Measurements from ENCODE around the gene ORM2.

Gene ORM2

GRCh38 chr9:114371343-114371944 is 41.8 kb downstream of the ORM2 start:
- no peak for DNase-seq (ENCODE audit: low read depth)

DNA sequence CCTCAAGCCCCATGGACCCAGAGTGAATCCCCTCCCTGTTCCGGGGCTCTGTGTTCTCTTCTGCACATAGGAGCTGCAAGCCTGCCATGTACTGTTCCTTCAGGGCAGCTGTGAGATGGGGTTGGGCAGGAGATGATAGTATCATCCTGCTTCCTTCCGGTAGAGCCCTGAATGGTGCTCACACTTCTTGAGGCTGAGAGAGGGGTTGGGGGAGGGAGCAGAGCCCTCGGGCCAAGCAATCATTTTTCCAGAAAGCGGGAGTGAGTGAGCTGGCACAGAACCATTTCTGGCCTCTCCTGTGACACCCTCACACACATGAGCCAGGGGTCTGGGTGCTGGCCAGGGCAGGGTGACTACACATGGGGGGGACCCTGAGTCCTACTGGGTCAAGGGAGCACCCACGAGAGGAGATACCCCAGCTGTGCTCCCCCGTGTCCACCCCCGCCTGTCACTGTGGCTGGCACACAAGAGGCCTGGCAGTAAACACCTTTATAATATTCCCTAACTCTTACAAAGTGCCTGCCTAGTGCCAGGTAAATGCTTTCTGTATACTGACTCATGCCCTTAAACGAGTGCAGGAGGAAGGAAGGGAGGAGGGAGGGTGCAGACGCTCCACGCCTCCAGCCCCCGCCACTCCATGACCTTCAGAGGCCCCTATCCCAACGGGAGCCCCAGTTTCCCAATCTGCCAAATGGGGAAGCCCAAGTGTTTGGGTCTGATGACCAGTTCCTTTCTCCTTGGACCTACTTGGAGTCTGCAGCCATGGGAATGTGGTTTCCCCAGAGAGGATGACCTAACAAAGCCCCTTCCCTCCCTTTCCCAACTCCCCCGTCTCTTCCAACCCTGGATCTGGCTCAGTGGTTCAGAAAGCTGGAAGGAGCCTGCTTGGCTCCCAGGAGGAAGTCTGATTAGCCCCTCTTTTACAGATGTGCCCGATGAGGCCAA is 42.6 kb downstream of the ORM2 start:
- no peak for DNase-seq (ENCODE audit: low read depth)

DNA sequence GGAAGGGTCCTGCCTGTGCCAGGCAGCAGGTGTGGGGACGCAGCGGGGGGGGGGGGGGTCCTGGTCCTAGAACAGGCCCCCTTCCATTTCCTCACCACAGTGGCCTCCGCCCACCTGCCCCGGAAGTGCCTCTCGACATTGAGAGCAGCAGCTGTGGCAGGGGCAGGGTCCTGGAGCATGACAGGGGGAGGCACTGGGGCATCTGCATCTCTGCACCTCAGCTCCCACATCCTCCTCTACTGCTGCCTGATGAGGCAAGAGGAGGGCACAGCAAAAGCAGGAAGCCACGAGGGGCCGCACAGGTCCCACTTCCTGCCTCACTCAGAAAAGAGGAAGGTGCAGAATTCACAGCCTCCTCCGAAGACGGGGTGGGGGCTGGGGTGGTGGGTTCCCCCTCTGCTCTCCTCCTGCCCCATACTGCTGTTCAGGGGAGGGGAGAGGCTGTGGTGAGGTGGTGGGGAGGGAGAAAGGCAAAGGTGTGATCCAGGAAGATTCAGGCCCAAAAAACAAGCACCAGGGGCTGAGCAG is 43.3 kb downstream of the ORM2 start:
- DNase-seq (ENCODE audit: low read depth) = peak; percentile 59

- no peak for DNase-seq (ENCODE audit: low read depth)
Observed at GRCh38 chr9:114373960-114374730, 44.5 kb downstream of the ORM2 start.

GRCh38 chr9:114374936-114375335 is 45.3 kb downstream of the ORM2 start:
- DNase-seq (ENCODE audit: low read depth) = no peak

GRCh38 chr9:114375386-114376175 is 45.9 kb downstream of the ORM2 start:
- DNase-seq (ENCODE audit: low read depth) = no peak

DNA sequence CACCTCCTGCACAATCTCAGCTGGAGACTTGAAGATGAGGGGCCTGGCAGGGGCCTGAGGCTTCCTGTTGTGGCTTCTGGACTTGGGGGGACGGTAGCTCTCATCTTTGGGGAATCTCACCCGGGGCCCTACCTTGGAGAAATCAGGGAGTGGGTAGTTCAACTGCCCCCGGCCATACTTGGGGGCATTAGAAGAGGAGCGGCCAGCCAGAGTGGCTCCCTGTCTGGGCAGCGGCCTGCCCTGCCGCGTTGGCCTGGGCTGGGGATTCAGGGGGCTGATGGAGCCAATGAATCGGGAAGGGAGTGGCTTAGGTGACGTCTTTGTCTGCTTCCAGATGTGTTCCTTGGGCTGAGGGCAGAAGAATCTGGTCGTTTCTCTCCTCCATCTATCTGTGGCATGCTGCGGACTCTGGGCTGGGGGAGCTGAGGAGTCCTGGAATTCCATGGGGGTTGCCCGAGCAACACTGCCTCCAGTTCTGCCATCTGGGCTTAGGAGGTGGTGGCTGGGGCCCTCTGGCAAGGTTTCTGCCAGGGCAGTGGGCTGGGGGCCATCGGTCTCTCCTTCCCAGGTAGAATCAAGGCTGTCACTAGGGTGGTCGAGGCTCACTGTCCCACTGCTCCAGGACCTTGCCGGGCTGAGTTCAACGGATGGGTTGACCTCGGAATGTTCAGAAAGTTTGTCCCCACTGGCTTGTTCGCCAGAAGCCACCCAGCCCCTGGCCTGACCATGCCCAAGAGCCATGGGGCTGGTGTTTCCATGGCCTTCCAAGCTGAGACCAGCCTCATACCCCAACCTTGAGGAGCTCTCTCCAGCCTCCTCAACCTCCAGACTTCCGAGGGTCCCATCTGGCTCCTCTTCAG is 47.1 kb downstream of the ORM2 start:
- DNase-seq (ENCODE audit: low read depth) = no peak

DNA sequence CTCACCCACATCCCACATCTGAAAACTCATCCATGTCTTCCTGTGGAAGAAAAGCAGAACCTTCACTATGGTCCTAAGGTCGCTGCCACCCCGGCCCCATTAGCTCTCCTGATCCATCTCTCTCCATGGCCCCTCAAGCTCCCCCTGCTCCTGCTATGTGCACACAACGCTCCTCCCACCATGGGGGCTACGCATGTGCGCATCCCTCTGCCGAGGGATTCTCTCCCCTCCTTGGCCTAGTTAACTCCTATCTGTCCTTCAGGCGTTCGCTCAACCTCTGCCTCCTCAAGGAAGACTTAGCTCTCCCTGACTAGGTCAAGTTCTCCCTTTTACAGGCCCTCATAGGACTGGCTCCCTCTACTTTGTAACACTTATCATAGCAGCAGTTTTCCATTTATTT is 48.3 kb downstream of the ORM2 start:
- no peak for DNase-seq (ENCODE audit: low read depth)

GRCh38 chr9:114378883-114379282 is 49.2 kb downstream of the ORM2 start:
- no peak for DNase-seq (ENCODE audit: low read depth)
